Measurements from ENCODE around the gene DYNC1I1. TPM values are rescaled to one million over a fixed set of nuclear protein-coding genes. Genes with fewer than 3 reads are reported as not detected.

The DYNC1I1 gene
- total and polyA plus RNA-seq, 2 donors (not counting 3 experiments of a cell fraction or from before 2014, with no cell fraction given), result 1.8 to 3.6 TPM

GRCh38 chr7:96080027-96080426 is 307.7 kb downstream of the DYNC1I1 start:
- no peaks in the 10 kb centered on the region for H3K9me1 ChIP-seq (replicated peaks; ENCODE audit: control insufficient read depth, extremely low read depth, insufficient read depth, low read length)
- no peak for DNase-seq (ENCODE audit: low read depth, low spot score)
- POLR2A ChIA-PET, result no interaction called here
- H3K27me3 ChIP-seq (ENCODE audit: control insufficient read depth in 2 of 2, insufficient read depth in 2 of 2, low read length in 2 of 2), result peaks cover 0 to 3% of the 10 kb centered on the region in 2 experiments
- CTCF ChIA-PET, result interaction anchor here (1.7 kb wide), 1 partner anchor 948 kb away, joined by 7 read pairs; no protein-coding TSS in a partner anchor
- no TSS peak for BruUV-seq (replicated peaks)
- no peaks in the 10 kb centered on the region for H3K36me3 ChIP-seq (ENCODE audit: control insufficient read depth in 2 of 2, extremely low read depth in 1 of 2, insufficient read depth in 2 of 2, low read length in 2 of 2)
- no peak overlapping the region for H3K4me3 ChIP-seq (replicated peaks in 1 of 3; ENCODE audit: insufficient read depth in 1 of 3, low read depth in 1 of 3, low read length in 3 of 3)
- H2AFZ ChIP-seq (ENCODE audit: low read depth, low read length), result no peak overlapping the region
- no peak overlapping the region for H3K9ac ChIP-seq (replicated peaks; ENCODE audit: extremely low read depth, insufficient read depth, low read length)
- no peak overlapping the region for H3K27ac ChIP-seq (ENCODE audit: insufficient read depth, low read depth, low read length)
- no peak for FAIRE-seq
- dilution Hi-C loops (cut with MboI; ENCODE audit: extremely low pct_ligation_motif_present, low sequenced_read_pairs) (no loop called here), intact Hi-C loops (cut with micrococcal nuclease) (no loop called here)
- no peaks in the 10 kb centered on the region for H3K9me3 ChIP-seq (replicated peaks; ENCODE audit: control insufficient read depth, insufficient read depth, low read length)
- TF ChIP-seq, protein P1, sequence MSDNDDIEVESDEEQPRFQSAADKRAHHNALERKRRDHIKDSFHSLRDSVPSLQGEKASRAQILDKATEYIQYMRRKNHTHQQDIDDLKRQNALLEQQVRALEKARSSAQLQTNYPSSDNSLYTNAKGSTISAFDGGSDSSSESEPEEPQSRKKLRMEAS (IDR thresholded peaks at IDR 0.05; ENCODE audit: insufficient read depth, insufficient read length), result no peak
- TF ChIP-seq JUN (IDR thresholded peaks at IDR 0.05; ENCODE audit: borderline replicate concordance, insufficient read depth, insufficient read length, low read depth) (no peak), POLR2A (IDR thresholded peaks at IDR 0.05; ENCODE audit: low read depth, low read length) (no peak), EZH2 (IDR thresholded peaks at IDR 0.05; ENCODE audit: borderline replicate concordance, low read depth, low read length, severe bottlenecking) (no peak), POLR2AphosphoS5 (IDR thresholded peaks at IDR 0.05; ENCODE audit: insufficient read depth, low read depth, low read length) (no peak), MYC (IDR thresholded peaks at IDR 0.05; ENCODE audit: low read depth, low read length) (no peak), FOS (IDR thresholded peaks at IDR 0.05; ENCODE audit: borderline replicate concordance, insufficient read depth, low read length) (no peak), GATA2 (IDR thresholded peaks at IDR 0.05; ENCODE audit: insufficient read depth, insufficient read length, low read depth, low read length) (no peak)
- TF ChIP-seq, protein P2, sequence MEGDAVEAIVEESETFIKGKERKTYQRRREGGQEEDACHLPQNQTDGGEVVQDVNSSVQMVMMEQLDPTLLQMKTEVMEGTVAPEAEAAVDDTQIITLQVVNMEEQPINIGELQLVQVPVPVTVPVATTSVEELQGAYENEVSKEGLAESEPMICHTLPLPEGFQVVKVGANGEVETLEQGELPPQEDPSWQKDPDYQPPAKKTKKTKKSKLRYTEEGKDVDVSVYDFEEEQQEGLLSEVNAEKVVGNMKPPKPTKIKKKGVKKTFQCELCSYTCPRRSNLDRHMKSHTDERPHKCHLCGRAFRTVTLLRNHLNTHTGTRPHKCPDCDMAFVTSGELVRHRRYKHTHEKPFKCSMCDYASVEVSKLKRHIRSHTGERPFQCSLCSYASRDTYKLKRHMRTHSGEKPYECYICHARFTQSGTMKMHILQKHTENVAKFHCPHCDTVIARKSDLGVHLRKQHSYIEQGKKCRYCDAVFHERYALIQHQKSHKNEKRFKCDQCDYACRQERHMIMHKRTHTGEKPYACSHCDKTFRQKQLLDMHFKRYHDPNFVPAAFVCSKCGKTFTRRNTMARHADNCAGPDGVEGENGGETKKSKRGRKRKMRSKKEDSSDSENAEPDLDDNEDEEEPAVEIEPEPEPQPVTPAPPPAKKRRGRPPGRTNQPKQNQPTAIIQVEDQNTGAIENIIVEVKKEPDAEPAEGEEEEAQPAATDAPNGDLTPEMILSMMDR (IDR thresholded peaks at IDR 0.05; ENCODE audit: extremely low read depth in 1 of 2, insufficient read depth in 1 of 2, low read depth in 1 of 2, low read length in 2 of 2), result no peak
- no peaks in the 10 kb centered on the region for H4K20me1 ChIP-seq (replicated peaks; ENCODE audit: control insufficient read depth, extremely low read depth, insufficient read depth, low read length)
- H3K4me2 ChIP-seq (ENCODE audit: insufficient read depth, low read length), result no peak overlapping the region
- H3K4me1 ChIP-seq (ENCODE audit: control insufficient read depth, extremely low read depth, insufficient read depth, low read length), result peaks cover 14% of the 10 kb centered on the region
- H3K79me2 ChIP-seq (ENCODE audit: control insufficient read depth, insufficient read depth, low read length), result no peaks in the 10 kb centered on the region
